Activated T-helper 1 cell treated with anti-CD3 and anti-CD28 coated beads, Interleukin-2, amount 50 U/mL, for 16 hours (primary cell): Measurements from ENCODE around the gene IL1A.

Source experiments
- DNase-seq, 2 donors: peaks; one replicate each; pipeline ENCODE4 v3.0.0-alpha.2; 2020; ENCODE audit warnings: low read depth in 1 of 2, low spot score in 1 of 2

The IL1A gene

GRCh38 chr2:112728029-112728362, 56.3 kb downstream of the IL1A start:
- no peak for DNase-seq

GRCh38 chr2:112727276-112728028, 56.8 kb downstream of the IL1A start:
- no peak for DNase-seq

- peak; percentile 80 for DNase-seq
Measured at GRCh38 chr2:112726487-112727190, 57.7 kb downstream of the IL1A start.

- no peak for DNase-seq
Measured at GRCh38 chr2:112725545-112726457, 58.5 kb downstream of the IL1A start.

- DNase-seq: no peak
Measured at GRCh38 chr2:112724591-112725525, 59.4 kb downstream of the IL1A start.

GRCh38 chr2:112723995-112724394, 60.3 kb downstream of the IL1A start:
- no peak for DNase-seq
